VCaP (cell line): Measurements from ENCODE around the gene CSRP1.
"Not testable (repeated sequence)": the region's sequence is repeated elsewhere in the genome, so short reads cannot be mapped to it uniquely, and the experiment has no call there.

ENCODE experiments used
- H3K27ac ChIP-seq: fragments of 450-650 bp; 2 replicates; pipeline ENCODE4 v1.5.1; 2017
- TF ChIP-seq, protein P1 (sequence below): fragments of 450-650 bp; conservative IDR thresholded peaks from 2 replicates; pipeline ENCODE4 v1.5.1; 2017; ENCODE audit warnings: mild to moderate bottlenecking, moderate library complexity

Gene CSRP1

DNA sequence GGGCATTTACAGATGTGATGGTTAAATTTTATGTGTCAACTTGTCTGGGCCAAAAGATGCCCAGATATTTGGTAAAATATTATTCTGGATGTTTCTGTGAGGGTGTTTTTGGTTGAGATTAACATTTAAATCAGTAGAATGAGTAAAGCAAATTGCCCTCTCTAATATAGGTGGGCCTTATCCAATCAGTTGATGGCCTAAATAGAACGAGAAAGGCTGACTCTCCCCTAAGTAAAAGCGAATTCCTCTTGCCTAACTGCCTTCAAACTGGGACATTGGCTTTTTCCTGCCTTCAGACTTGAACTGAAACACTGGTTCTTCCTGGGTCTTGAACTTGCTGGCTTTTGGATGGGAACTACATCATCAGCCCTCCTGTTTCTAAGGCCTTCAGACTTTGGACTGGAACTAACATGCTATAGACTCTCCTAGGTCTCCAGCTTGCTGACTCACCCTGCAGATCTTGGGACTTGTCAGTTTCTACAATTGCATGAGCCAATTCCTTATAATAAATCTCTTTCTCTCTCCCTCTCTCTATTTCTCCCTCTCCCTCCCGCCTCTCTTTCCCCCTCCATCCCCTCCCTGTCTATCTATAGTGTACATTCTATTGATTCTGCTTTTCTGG is 21.8 kb upstream of the CSRP1 start:
- TF ChIP-seq, protein P1, sequence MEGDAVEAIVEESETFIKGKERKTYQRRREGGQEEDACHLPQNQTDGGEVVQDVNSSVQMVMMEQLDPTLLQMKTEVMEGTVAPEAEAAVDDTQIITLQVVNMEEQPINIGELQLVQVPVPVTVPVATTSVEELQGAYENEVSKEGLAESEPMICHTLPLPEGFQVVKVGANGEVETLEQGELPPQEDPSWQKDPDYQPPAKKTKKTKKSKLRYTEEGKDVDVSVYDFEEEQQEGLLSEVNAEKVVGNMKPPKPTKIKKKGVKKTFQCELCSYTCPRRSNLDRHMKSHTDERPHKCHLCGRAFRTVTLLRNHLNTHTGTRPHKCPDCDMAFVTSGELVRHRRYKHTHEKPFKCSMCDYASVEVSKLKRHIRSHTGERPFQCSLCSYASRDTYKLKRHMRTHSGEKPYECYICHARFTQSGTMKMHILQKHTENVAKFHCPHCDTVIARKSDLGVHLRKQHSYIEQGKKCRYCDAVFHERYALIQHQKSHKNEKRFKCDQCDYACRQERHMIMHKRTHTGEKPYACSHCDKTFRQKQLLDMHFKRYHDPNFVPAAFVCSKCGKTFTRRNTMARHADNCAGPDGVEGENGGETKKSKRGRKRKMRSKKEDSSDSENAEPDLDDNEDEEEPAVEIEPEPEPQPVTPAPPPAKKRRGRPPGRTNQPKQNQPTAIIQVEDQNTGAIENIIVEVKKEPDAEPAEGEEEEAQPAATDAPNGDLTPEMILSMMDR, result no peak
- no peak overlapping the region for H3K27ac ChIP-seq

DNA sequence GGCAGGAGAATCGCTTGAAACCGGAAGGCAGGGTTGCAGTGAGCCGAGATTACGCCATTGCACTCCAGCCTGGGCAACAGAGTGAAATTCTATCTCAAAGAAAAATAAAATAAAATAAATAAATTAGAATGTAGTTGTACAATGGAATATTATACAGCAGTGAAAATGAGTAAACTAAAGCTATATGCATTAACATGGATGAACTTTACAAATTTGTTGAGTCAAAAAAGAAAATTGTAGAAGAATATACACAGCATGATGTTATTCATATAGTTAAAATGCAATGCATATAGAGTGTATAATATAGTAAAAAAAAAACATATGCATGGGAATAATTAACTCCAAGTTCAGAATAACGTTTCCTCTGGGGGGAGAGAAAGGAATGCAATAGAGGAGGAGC is 21.0 kb upstream of the CSRP1 start:
- TF ChIP-seq, protein P1, result no peak
- H3K27ac ChIP-seq, result no peak overlapping the region

DNA sequence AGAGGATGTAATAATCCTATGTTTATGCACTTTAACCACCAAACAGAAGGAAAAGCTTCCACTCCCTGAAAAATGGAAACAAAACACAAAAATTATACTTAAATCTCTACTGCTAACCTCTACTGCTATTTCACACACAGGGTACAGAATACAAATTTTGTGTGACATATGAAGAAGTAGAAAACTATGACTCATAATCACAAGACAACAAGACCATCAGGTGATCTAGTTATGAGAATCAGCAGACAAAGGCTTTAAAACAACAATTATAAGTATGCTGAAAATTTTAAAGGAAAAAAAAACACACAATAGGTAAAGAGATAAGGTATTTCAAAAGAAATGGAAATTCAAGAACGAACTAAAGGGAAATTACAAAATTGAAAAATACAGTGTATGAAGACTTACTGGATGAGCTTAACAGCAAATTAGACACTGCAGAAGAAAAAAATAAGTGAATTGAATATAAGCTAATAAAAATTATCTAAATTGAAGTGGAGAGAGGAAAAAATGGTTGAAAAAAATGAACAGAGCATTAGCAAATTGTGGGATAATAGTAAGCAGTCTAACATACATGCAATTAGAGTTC is 18.4 kb upstream of the CSRP1 start:
- TF ChIP-seq, protein P1, result no peak
- H3K27ac ChIP-seq, result no peak overlapping the region

DNA sequence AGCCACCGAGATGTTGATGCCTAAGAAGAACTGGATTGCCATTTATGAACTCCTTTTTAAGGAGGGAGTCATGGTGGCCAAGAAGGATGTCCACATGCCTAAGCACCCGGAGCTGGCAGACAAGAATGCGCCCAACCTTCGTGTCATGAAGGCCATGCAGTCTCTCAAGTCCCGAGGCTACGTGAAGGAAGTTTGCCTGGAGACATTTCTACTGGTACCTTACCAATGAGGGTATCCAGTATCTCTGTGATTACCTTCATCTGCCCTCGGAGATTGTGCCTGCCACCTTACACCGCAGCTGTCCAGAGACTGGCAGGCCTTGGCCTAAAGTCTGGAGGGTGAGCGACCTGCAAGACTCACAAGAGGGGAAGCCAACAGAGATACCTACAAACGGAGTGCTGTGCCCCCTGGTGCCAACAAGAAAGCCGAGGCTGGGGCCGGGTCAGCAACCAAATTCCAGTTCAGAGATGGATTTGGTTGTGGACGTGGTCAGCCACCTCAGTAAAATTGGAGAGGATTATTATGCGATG is 13.2 kb upstream of the CSRP1 start:
- H3K27ac ChIP-seq, result not testable (repeated sequence)

DNA sequence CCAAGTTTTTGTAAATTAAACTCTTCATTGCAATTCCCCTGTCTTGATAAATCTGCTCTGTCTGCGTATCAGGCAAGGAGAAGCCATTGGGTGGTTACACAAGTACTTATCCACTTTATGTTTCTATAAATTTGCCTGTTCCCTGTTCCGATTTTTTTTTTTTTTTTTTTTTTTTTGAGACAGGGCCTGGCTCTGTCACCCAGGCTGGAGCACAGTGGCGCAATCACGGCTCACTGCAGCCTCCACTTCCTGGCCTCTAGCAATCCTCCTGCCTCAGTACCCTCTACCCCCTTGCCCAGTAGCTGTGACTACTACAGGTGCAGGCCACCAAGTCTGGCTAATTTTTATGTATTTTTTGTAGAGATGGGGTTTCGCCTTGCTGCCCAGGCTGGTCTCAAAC is 11.1 kb upstream of the CSRP1 start:
- TF ChIP-seq, protein P1, result no peak
- peak overlapping the region; percentile 48 for H3K27ac ChIP-seq

DNA sequence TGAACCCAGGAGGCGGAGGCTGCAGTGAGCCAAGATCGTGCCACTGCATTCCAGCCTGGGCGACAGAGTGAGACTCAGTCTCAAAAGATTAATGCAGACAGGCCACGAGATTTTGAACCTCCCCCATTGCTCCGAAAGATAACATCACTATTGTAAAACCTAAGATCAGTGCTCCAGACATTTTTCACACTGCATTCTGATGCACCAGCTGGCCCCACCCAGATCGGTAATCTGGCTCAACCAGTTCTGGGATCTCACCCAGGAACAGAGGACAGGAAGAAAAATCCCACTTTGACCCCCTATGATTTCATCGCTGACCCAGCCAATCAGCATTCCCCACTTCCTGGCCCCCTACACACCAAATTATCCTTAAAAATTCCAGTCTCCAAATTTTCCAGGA is 10.7 kb upstream of the CSRP1 start:
- TF ChIP-seq, protein P1, result no peak
- peak overlapping the region; percentile 48 for H3K27ac ChIP-seq

DNA sequence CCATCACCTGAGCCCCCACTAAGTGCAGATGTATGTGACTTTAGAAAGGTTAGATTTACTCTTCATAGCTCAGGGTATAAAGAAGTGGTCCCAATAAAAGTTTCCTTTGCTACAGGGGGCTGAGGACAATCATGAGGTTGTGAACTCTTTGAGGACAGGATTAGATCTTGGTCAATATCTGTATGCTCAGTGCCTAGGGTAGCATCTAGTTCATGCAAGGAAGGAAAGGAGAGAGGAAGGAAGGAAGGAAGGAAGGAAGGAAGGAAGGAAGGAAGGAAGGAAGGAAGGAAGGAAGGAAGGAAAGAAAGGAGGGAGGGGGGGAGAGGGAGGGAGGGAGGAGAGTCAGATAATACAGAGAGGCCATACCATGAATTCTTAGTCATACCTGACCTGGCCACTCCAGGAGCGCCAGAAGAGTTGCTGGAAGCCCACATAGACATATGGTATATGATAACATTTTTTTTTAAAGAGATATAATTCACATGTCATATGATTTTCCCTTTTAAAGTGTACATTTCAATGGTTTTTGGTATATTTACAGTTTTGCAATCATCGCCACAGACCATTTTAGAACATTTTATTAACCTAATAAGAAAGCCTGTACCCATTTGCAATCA is 9.7 kb upstream of the CSRP1 start:
- H3K27ac ChIP-seq, result peak overlapping the region; percentile 48; the same call in 1 of the 2 replicates
- TF ChIP-seq, protein P1, result no peak

DNA sequence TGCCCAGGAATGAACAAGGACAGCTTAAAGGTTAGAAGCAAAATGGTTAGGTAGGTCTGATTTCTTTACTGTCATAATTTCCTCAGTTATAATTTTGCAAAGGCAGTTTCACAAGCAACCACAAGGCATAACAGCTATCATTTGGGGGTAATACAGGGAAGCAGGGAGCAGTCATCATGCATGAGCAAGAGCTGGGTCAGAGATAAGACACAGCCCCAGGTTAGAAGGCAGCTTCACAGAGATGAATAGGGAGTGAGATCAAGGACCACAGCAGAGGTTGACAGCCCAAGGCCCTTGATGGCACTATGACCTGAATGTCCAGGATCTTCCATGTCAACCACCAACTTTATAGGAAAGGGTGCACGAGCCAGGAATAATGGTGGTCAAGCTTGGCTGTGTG is 9.0 kb upstream of the CSRP1 start:
- TF ChIP-seq, protein P1, result no peak
- H3K27ac ChIP-seq, result no peak overlapping the region
